SK-N-SH treated with all-trans-retinoic acid at 6 μM for 48 hours (cell line): ENCODE results near the gene PDPR.
"Not testable (repeated sequence)": the region's sequence is repeated elsewhere in the genome, so short reads cannot be mapped to it uniquely, and the experiment has no call there.

Source experiments
- CREB5 ChIP-seq: fragments of 250-450 bp; sonication (Bioruptor Pico); IDR thresholded peaks from 2 replicates; pipeline ENCODE4 v1.5.1; 2020; ENCODE audit warnings: low read depth, mild to moderate bottlenecking, moderate library complexity
- CSRNP3 ChIP-seq: fragments of 250-450 bp; sonication (Bioruptor Pico); IDR thresholded peaks from 2 replicates; pipeline ENCODE4 v1.5.1; 2021; ENCODE audit warnings: mild to moderate bottlenecking, moderate library complexity
- TOX ChIP-seq: fragments of 250-450 bp; sonication (Bioruptor Pico); IDR thresholded peaks from 2 replicates; pipeline ENCODE4 v1.8.0; 2021; ENCODE audit warnings: mild to moderate bottlenecking, moderate library complexity, borderline replicate concordance
- ZFP3 ChIP-seq: fragments of 250-450 bp; sonication (Bioruptor Pico); IDR thresholded peaks from 2 replicates; pipeline ENCODE4 v1.5.0; 2020; ENCODE audit warnings: mild to moderate bottlenecking, moderate library complexity
- ZFP30 ChIP-seq: fragments of 450-650 bp; formaldehyde crosslinking; IDR thresholded peaks from 2 replicates; pipeline ENCODE4 v1.5.0; 2022; ENCODE audit warnings: mild to moderate bottlenecking, moderate library complexity

GRCh38 chr16:70174387-70174932 lies 60.3 kb downstream of the PDPR start:
- not testable (repeated sequence) for TF ChIP-seq TOX (CRISPR knock-in tag); CSRNP3 (CRISPR knock-in tag); ZFP3; CREB5; ZFP30
